ENCODE measurements around the gene BCAR3. TPM values are rescaled to one million over a fixed set of nuclear protein-coding genes. Genes with fewer than 3 reads are reported as not detected.

BCAR3 gene
- total RNA-seq, 6 donors from 2014 or later = 26.3 to 48.8 (median 31.9) TPM

- WGBS, 2 donors = 79 to 90% methylated on average over 4 of the region's 4 CpGs
- no peak overlapping the region for H3K27ac ChIP-seq
- DNase-seq = no peak
Observed at GRCh38 chr1:93596329-93597089, 85.1 kb downstream of the BCAR3 start.

DNA sequence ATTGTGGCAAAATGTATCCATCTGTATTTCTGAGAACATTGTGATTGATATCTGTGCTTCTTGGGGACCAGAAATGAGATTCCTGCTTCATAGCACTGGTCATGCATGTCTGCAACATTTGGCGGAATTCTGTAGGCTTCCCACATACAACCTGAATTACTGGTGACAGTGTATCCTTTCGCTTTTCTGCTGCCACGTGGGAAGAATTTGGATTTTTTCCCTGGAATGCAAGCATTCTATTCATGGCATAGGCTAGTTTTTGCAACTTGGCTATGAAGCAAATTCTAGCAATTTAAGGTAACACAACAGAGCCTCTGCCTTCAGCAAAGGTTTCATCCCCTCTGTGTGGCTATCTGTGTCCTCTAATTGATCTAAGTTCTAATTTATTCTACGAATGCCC is 85.9 kb downstream of the BCAR3 start:
- WGBS, 2 donors = 85 to 88% methylated on average over 4 of the region's 4 CpGs
- ATAC-seq (ENCODE audit: low FRiP score in 2 of 2) (no peak), DNase-seq (no peak)
- Histone ChIP-seq H3K9me3 (no peaks in the 10 kb centered on the region), H3K27ac (no peak overlapping the region), H3K4me3 (no peak overlapping the region), H3K27me3 (no peaks in the 10 kb centered on the region), H3K36me3 (peaks cover 0 to 7% (median 0%) of the 10 kb centered on the region in 4 donors), H3K4me1 (peaks cover 9 to 60% (median 14%) of the 10 kb centered on the region in 4 donors)
- TF ChIP-seq CTCF (IDR thresholded peaks at IDR 0.05) (no peak), POLR2AphosphoS5 (IDR thresholded peaks at IDR 0.05) (no peak)

More at GRCh38 chr1:93596329-93597089, 85.1 kb downstream of the BCAR3 start:
- H3K4me1 ChIP-seq = peaks cover 7 to 57% (median 12%) of the 10 kb centered on the region in 4 donors
- H3K36me3 ChIP-seq = peaks cover 0 to 7% (median 0%) of the 10 kb centered on the region in 4 donors
- no peak for ATAC-seq (ENCODE audit: low FRiP score in 2 of 2)
- no peaks in the 10 kb centered on the region for H3K27me3 ChIP-seq
- no peaks in the 10 kb centered on the region for H3K9me3 ChIP-seq
- no peak overlapping the region for H3K4me3 ChIP-seq
- TF ChIP-seq EP300 (IDR thresholded peaks at IDR 0.05) (no peak), CTCF (IDR thresholded peaks at IDR 0.05) (no peak), POLR2A (IDR thresholded peaks at IDR 0.05) (no peak), POLR2AphosphoS5 (IDR thresholded peaks at IDR 0.05) (no peak)

DNA sequence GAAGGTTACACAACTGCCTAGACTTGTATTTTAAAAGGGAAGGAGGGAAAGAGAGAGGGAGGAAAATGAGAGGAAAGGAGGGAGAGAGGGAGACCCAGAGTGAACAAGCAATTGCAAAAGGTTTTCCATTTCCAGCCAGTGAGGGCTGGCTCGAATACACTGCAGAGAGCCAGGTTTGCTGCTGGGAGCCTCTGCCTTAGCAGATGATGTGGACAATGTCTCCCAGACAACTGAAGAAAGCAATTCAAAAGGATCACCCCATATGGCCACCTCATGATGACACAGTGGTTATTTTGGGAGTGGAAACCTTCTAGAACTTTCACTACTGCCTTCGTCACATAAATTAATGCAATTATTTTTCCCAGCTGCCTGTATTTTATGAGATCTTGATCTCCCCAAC is 86.4 kb downstream of the BCAR3 start:
- TF ChIP-seq CTCF (IDR thresholded peaks at IDR 0.05) (no peak), EP300 (IDR thresholded peaks at IDR 0.05) (no peak), POLR2A (IDR thresholded peaks at IDR 0.05) (no peak), POLR2AphosphoS5 (IDR thresholded peaks at IDR 0.05) (no peak)
- ATAC-seq (ENCODE audit: low FRiP score in 2 of 2) = no peak
- no peak for DNase-seq
- peaks cover 0 to 7% (median 0%) of the 10 kb centered on the region in 4 donors for H3K36me3 ChIP-seq
- H3K4me3 ChIP-seq = no peak overlapping the region
- H3K27ac ChIP-seq = no peak overlapping the region
- no peaks in the 10 kb centered on the region for H3K9me3 ChIP-seq
- H3K27me3 ChIP-seq = no peaks in the 10 kb centered on the region
- WGBS, 2 donors = 84 to 89% methylated on average over 2 of the region's 2 CpGs
- peaks cover 6 to 60% (median 14%) of the 10 kb centered on the region in 4 donors for H3K4me1 ChIP-seq

DNA sequence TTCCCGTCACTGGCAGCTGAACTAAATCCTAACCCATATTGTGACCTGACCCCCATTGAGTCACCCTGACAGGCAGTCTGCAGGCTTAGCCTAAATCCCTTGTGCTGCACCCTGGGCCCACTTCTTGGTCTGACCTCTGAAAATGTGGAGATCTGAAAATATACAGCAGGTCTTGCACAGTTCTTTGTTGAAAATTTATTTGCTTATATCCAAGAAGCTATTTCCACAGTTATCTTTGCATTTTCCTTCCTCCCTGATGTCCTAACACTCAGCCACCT is 87.1 kb downstream of the BCAR3 start:
- Histone ChIP-seq H3K27me3 (no peaks in the 10 kb centered on the region), H3K4me3 (no peak overlapping the region), H3K4me1 (peaks cover 5 to 62% (median 14%) of the 10 kb centered on the region in 4 donors), H3K9me3 (no peaks in the 10 kb centered on the region), H3K27ac (no peak overlapping the region), H3K36me3 (peaks cover 0 to 12% (median 3%) of the 10 kb centered on the region in 4 donors)
- TF ChIP-seq POLR2AphosphoS5 (IDR thresholded peaks at IDR 0.05) (no peak), EP300 (IDR thresholded peaks at IDR 0.05) (no peak), CTCF (IDR thresholded peaks at IDR 0.05) (no peak), POLR2A (IDR thresholded peaks at IDR 0.05) (no peak)
- DNase-seq (no peak), ATAC-seq (ENCODE audit: low FRiP score in 2 of 2) (no peak)
- 100% methylated on average over 1 of the region's 1 CpG for WGBS, 2 donors
